SU-DHL-6 (cell line): ENCODE data around the gene CD200R1L.

Experiments used
- H2AFZ ChIP-seq: fragments of 200-600 bp; sonication (generic); 2 replicates; pipeline ENCODE4 v1.6.1; 2014; ENCODE audit warnings: low read depth, mild to moderate bottlenecking, moderate library complexity, mixed read lengths, antibody characterized with exemption, low read length; ENCODE audit not compliant: severe bottlenecking
- H3F3A ChIP-seq: fragments of 200-600 bp; shearing (Covaris generic); 2 replicates; pipeline ENCODE4 v1.6.0; 2016; ENCODE audit warnings: antibody characterized with exemption, mild to moderate bottlenecking; ENCODE audit not compliant: insufficient read depth
- H3K27ac ChIP-seq: fragments of 200-600 bp; sonication (generic); 2 replicates; pipeline ENCODE4 v1.5.1; 2016; ENCODE audit warnings: low read depth, mild to moderate bottlenecking, low read length, moderate library complexity, mixed read lengths
- H3K27me3 ChIP-seq: fragments of 200-600 bp; sonication (generic), shearing (Covaris generic); 2 replicates; pipeline ENCODE4 v1.6.0; 2014; ENCODE audit warnings: mild to moderate bottlenecking, low read length
- H3K36me3 ChIP-seq: fragments of 200-600 bp; sonication (generic); 2 replicates; pipeline ENCODE4 v1.6.1; 2014; ENCODE audit warnings: mild to moderate bottlenecking, low read length, mixed read lengths
- H3K4me2 ChIP-seq: fragments of 300-600, 200-600 bp; shearing (Covaris generic), sonication (generic); 2 replicates; pipeline ENCODE4 v1.6.0; 2014; ENCODE audit warnings: low read length, low read depth, mild to moderate bottlenecking; ENCODE audit not compliant: poor library complexity, severe bottlenecking
- H3K4me3 ChIP-seq: fragments of 200-600 bp; sonication (generic); 2 replicates; pipeline ENCODE4 v1.5.1; 2014; ENCODE audit warnings: antibody characterized with exemption, low read length, mild to moderate bottlenecking, mixed read lengths; ENCODE audit not compliant: insufficient read depth, poor library complexity, severe bottlenecking
- H3K79me2 ChIP-seq: fragments of 200-600 bp; sonication (generic); 2 replicates; pipeline ENCODE4 v1.6.1; 2014; ENCODE audit warnings: mild to moderate bottlenecking, low read length, moderate library complexity; ENCODE audit not compliant: insufficient read depth
- H3K9ac ChIP-seq: fragments of 200-600 bp; sonication (generic); 2 replicates; pipeline ENCODE4 v1.7.0; 2014; ENCODE audit warnings: mild to moderate bottlenecking, low read length
- H3K9me2 ChIP-seq: fragments of 200-600 bp; sonication (generic); replicated peaks from 2 replicates; pipeline ENCODE4 v1.6.1; 2014; ENCODE audit warnings: low read length; ENCODE audit not compliant: insufficient read depth
- H3K9me3 ChIP-seq: fragments of 200-600 bp; sonication (generic); 2 replicates; pipeline ENCODE4 v1.6.1; 2014; ENCODE audit warnings: low read length, mixed read lengths; ENCODE audit not compliant: insufficient read depth
- H4K20me1 ChIP-seq: fragments of 200-600 bp; sonication (generic); 2 replicates; pipeline ENCODE4 v1.6.1; 2014; ENCODE audit warnings: low read depth, mild to moderate bottlenecking, antibody characterized with exemption, low read length, moderate library complexity, mixed read lengths
- EZH2phosphoT487 ChIP-seq: fragments of 200-600 bp; sonication (generic), shearing (Covaris generic); conservative IDR thresholded peaks from 2 replicates; pipeline ENCODE4 v1.6.1; 2018; ENCODE audit warnings: mild to moderate bottlenecking, antibody characterized with exemption, low read length, moderate library complexity, mixed read lengths
- TF ChIP-seq, protein P1 (sequence below): fragments of 200-600 bp; sonication (generic); IDR thresholded peaks from one replicate; pipeline ENCODE4 v1.5.1; 2017; ENCODE audit warnings: antibody characterized with exemption, mild to moderate bottlenecking, low read length, moderate library complexity; ENCODE audit not compliant: insufficient read depth, poor library complexity, severe bottlenecking

The CD200R1L gene

DNA sequence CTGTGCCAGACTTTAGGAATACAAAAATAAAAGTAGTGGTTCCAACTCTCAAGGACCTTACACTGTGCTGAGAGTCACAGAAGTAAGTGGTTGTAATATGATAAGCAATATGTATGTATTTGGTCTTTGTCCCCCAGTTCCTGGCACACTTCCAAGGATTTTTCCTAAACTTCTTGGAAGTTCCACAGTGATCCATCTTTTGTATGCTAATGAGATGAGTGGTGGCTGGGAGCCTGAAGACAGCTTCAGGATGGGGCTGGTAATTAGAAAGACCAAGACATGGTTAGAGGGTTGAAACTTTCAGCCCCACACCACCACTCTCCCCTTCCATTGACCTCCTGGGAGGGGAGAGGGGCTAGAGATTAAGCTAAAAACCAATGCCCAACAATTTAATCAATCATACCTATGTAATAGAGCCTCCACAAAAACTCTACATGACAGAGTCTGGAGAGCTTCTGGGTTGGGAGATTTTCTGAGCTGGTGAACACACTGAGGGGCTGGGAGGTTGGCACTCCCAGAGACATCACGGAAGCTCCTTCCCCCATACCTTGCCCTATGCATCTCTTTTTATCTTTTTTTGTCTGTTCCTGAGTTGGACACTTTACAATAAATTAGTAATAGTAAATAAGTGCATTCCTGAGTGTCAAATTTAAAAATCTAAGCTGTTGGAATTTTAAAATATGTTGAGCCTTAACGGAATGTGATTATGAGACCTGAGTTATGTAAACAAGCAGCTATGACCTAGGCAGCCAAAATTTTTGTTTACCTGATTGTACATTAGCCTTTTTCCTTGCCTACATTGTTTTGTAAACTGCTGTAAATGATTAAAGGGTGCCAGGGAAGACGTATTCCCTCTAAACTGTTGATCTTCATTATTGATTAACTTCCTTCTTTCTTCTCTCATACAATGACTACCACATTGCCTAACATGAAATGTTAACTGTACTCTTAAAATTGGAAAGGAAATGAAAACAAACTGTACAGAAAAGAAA lies 24.3 kb downstream of the CD200R1L start:
- no peak overlapping the region for H3K4me3 ChIP-seq
- no peaks in the 10 kb centered on the region for H3F3A ChIP-seq
- 0 out of 2 replicates have a peak, but pooled peaks cover 4% of the 10 kb centered on the region for H3K9me3 ChIP-seq
- no peak for TF ChIP-seq EZH2phosphoT487
- TF ChIP-seq, protein P1, sequence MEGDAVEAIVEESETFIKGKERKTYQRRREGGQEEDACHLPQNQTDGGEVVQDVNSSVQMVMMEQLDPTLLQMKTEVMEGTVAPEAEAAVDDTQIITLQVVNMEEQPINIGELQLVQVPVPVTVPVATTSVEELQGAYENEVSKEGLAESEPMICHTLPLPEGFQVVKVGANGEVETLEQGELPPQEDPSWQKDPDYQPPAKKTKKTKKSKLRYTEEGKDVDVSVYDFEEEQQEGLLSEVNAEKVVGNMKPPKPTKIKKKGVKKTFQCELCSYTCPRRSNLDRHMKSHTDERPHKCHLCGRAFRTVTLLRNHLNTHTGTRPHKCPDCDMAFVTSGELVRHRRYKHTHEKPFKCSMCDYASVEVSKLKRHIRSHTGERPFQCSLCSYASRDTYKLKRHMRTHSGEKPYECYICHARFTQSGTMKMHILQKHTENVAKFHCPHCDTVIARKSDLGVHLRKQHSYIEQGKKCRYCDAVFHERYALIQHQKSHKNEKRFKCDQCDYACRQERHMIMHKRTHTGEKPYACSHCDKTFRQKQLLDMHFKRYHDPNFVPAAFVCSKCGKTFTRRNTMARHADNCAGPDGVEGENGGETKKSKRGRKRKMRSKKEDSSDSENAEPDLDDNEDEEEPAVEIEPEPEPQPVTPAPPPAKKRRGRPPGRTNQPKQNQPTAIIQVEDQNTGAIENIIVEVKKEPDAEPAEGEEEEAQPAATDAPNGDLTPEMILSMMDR, result no peak
- H4K20me1 ChIP-seq, result no peaks in the 10 kb centered on the region
- H3K9me2 ChIP-seq, result no peaks in the 10 kb centered on the region
- H3K4me2 ChIP-seq, result no peak overlapping the region
- H3K27ac ChIP-seq, result no peak overlapping the region
- no peaks in the 10 kb centered on the region for H3K36me3 ChIP-seq
- no peaks in the 10 kb centered on the region for H3K27me3 ChIP-seq
- no peaks in the 10 kb centered on the region for H3K79me2 ChIP-seq
- no peak overlapping the region for H2AFZ ChIP-seq
- H3K9ac ChIP-seq, result no peak overlapping the region

DNA sequence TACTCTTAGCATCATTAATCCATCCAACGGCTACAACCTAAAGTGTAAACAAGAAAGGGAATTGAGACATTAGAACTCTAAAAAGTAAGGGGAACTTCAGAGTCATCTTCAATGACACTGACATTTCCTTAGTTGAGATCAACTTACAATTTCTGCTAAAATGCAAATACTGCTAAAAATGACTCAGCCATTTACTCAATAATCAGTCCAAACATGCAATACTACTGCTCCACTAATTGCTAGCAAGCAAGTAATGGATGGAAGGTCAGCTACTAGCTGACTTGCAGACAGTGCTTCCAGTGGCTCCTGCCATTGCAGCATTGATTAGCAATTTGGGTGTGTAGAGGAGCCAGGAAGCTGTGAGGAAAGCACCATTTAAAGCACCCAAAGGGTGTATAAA lies 28.4 kb downstream of the CD200R1L start:
- Histone ChIP-seq H2AFZ (no peak overlapping the region), H3K9me3 (0 out of 2 replicates have a peak, but pooled peaks cover 4% of the 10 kb centered on the region), H3K9me2 (no peaks in the 10 kb centered on the region), H3F3A (peaks cover 18% of the 10 kb centered on the region), H3K27ac (no peak overlapping the region), H3K9ac (no peak overlapping the region), H4K20me1 (no peaks in the 10 kb centered on the region), H3K79me2 (no peaks in the 10 kb centered on the region), H3K36me3 (no peaks in the 10 kb centered on the region), H3K4me3 (no peak overlapping the region), H3K4me2 (no peak overlapping the region), H3K27me3 (no peaks in the 10 kb centered on the region)
- TF ChIP-seq, protein P1, result no peak
- no peak for TF ChIP-seq EZH2phosphoT487

GRCh38 chr3:112817797-112818196 lies 28.9 kb downstream of the CD200R1L start:
- no peak for TF ChIP-seq EZH2phosphoT487
- TF ChIP-seq, protein P1, result no peak
- Histone ChIP-seq H3F3A (peaks cover 23% of the 10 kb centered on the region), H2AFZ (no peak overlapping the region)

More at GRCh38 chr3:112817797-112818196, 28.9 kb downstream of the CD200R1L start:
- Histone ChIP-seq H3K36me3 (no peaks in the 10 kb centered on the region), H3K27ac (no peak overlapping the region), H3K9me2 (no peaks in the 10 kb centered on the region), H3K4me2 (no peak overlapping the region), H3K79me2 (no peaks in the 10 kb centered on the region), H3K9me3 (0 out of 2 replicates have a peak, but pooled peaks cover 4% of the 10 kb centered on the region), H4K20me1 (no peaks in the 10 kb centered on the region), H3K27me3 (no peaks in the 10 kb centered on the region), H3K9ac (no peak overlapping the region), H3K4me3 (no peak overlapping the region)
